Measurements from ENCODE around the gene NPPA. TPM values are rescaled to one million over a fixed set of nuclear protein-coding genes. Genes with fewer than 3 reads are reported as not detected.

The NPPA gene
- total RNA-seq, 1 experiment from 2014 or later = not detected

DNA sequence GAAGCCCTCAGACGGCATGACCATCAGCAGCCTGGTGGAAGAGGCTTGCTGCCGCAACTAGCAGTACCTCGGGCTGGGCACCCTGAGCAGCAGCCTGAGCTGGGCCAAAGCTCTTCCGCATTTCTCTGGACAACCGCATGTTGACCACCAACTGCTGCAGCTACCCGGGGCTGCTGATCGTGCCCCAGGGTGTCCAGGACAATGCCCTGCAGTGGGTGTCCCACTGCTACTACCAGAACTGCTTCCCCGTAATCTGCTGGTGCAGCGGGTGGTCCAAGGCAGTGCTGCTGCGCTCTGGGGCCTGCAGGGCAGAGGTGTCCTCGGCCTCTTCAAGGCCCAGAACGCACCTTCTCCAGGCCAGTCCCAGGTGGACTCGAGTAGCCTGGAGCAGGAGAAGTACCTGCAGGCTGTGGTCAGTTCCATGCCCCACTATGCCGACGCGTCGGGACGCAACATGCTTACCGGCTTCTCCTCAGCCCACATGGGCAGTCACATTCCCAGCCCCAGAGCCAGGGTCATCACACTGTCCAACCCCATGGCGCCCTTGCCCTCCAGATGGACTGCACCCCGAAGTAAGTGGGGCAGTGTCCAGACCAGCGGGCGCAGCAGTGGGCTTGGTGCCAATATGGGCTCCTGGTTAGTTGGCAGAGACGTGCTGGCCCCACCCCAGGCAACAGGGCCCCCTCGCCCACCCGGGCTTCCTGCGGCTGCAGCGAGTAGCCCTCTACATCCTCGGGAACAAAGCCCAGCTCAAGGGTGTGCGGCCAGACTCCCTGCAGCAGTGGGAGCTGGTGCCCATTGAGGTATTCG, 30.7 kb upstream of the NPPA start:
- Histone ChIP-seq H4K20me1 (ENCODE audit: insufficient read depth) (no peaks in the 10 kb centered on the region), H3K79me2 (ENCODE audit: low read depth) (no peaks in the 10 kb centered on the region), H3K27me3 (ENCODE audit: insufficient read depth, low read depth) (peaks cover 18% of the 10 kb centered on the region; the same call in 1 of the 2 replicates), H3K4me2 (no peak overlapping the region), H2AFZ (no peak overlapping the region), H3K27ac (no peak overlapping the region), H3K4me3 (no peak overlapping the region), H3F3A (ENCODE audit: insufficient read depth, low read depth) (no peaks in the 10 kb centered on the region), H3K4me1 (replicated peaks; ENCODE audit: insufficient read depth) (no peaks in the 10 kb centered on the region), H3K36me3 (ENCODE audit: low read depth) (no peaks in the 10 kb centered on the region), H3K9me3 (ENCODE audit: insufficient read depth, low read depth) (no peaks in the 10 kb centered on the region), H3K9me2 (ENCODE audit: insufficient read depth) (no peaks in the 10 kb centered on the region)
- POLR2A ChIA-PET (ENCODE audit: unreplicated experiment) = no interaction called here
- intact Hi-C loops (cut with micrococcal nuclease; ENCODE audit: unreplicated experiment) = no loop called here
- CTCF ChIA-PET = no interaction called here
- TF ChIP-seq, protein P1, sequence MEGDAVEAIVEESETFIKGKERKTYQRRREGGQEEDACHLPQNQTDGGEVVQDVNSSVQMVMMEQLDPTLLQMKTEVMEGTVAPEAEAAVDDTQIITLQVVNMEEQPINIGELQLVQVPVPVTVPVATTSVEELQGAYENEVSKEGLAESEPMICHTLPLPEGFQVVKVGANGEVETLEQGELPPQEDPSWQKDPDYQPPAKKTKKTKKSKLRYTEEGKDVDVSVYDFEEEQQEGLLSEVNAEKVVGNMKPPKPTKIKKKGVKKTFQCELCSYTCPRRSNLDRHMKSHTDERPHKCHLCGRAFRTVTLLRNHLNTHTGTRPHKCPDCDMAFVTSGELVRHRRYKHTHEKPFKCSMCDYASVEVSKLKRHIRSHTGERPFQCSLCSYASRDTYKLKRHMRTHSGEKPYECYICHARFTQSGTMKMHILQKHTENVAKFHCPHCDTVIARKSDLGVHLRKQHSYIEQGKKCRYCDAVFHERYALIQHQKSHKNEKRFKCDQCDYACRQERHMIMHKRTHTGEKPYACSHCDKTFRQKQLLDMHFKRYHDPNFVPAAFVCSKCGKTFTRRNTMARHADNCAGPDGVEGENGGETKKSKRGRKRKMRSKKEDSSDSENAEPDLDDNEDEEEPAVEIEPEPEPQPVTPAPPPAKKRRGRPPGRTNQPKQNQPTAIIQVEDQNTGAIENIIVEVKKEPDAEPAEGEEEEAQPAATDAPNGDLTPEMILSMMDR (conservative IDR thresholded peaks at IDR 0.05) = no peak
- TF ChIP-seq EZH2 (IDR thresholded peaks at IDR 0.05; ENCODE audit: low read depth) = no peak
- BruUV-seq (replicated peaks) = no TSS peak
- DNase-seq = no peak

DNA sequence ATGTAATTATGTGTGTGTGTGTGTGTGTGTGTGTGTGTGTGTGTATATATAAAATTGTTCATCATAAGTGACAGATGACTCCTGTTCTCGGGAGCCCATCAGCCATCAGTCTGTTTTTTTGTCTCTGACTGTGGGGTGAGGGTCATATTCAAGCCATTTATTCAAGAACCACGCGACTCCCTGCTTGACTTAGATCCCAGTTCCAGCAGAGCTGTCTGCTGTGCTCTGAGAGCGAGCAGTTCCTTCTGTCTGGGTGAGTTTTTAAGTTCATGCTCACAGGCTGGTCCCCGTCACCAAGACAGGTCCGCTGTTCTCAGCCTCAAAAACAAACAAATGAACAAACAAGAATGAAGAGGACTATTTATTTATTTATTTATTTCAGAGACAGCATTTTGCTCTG, 29.5 kb upstream of the NPPA start:
- ChIA-PET POLR2A (ENCODE audit: unreplicated experiment) (no interaction called here), CTCF (no interaction called here)
- no peaks in the 10 kb centered on the region for H3K79me2 ChIP-seq (ENCODE audit: low read depth)
- H3K9me2 ChIP-seq (ENCODE audit: insufficient read depth) = no peaks in the 10 kb centered on the region
- DNase-seq = no peak
- H3K9me3 ChIP-seq (ENCODE audit: insufficient read depth, low read depth) = no peaks in the 10 kb centered on the region
- no TSS peak for BruUV-seq (replicated peaks)
- no peaks in the 10 kb centered on the region for H3F3A ChIP-seq (ENCODE audit: insufficient read depth, low read depth)
- no peaks in the 10 kb centered on the region for H4K20me1 ChIP-seq (ENCODE audit: insufficient read depth)
- H3K4me3 ChIP-seq = no peak overlapping the region
- no peaks in the 10 kb centered on the region for H3K36me3 ChIP-seq (ENCODE audit: low read depth)
- intact Hi-C loops (cut with micrococcal nuclease; ENCODE audit: unreplicated experiment) = no loop called here
- no peak overlapping the region for H3K4me2 ChIP-seq
- no peak for TF ChIP-seq EZH2 (IDR thresholded peaks at IDR 0.05; ENCODE audit: low read depth)
- TF ChIP-seq, protein P1 (conservative IDR thresholded peaks at IDR 0.05) = no peak
- H3K27me3 ChIP-seq (ENCODE audit: insufficient read depth, low read depth) = peaks cover 27% of the 10 kb centered on the region; the same call in 1 of the 2 replicates
- H2AFZ ChIP-seq = no peak overlapping the region
- no peaks in the 10 kb centered on the region for H3K4me1 ChIP-seq (replicated peaks; ENCODE audit: insufficient read depth)
- no peak overlapping the region for H3K27ac ChIP-seq

DNA sequence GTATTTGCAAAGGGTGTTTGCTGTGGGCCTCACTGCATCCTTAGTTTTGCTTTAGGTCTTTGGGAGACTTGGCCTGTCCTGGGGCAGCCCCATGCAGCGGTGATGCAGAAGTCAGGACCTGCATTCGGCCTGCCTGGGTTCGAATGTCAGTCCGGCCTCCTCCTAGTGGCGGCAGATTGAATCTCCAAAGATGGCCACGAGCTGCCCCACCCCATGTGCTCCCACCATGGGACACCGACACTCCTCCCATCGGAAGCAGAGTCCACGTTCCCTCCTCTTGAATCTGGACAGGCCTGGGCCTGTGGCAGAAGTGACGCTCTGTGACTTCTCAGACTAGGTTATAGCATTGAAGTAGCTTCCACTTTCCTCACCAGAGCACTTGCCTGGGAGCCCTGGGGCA, 27.5 kb upstream of the NPPA start:
- no TSS peak for BruUV-seq (replicated peaks)
- POLR2A ChIA-PET (ENCODE audit: unreplicated experiment) = no interaction called here

More for the DNA sequence above, 27.5 kb upstream of the NPPA start:
- Histone ChIP-seq H3K27me3 (ENCODE audit: insufficient read depth, low read depth) (peaks cover 41% of the 10 kb centered on the region; the same call in 1 of the 2 replicates), H3K79me2 (ENCODE audit: low read depth) (no peaks in the 10 kb centered on the region), H4K20me1 (ENCODE audit: insufficient read depth) (no peaks in the 10 kb centered on the region), H3K36me3 (ENCODE audit: low read depth) (no peaks in the 10 kb centered on the region), H3K9me2 (ENCODE audit: insufficient read depth) (no peaks in the 10 kb centered on the region), H2AFZ (no peak overlapping the region), H3K27ac (no peak overlapping the region), H3K9me3 (ENCODE audit: insufficient read depth, low read depth) (no peaks in the 10 kb centered on the region), H3K4me2 (no peak overlapping the region), H3K4me3 (no peak overlapping the region), H3K4me1 (replicated peaks; ENCODE audit: insufficient read depth) (no peaks in the 10 kb centered on the region), H3F3A (ENCODE audit: insufficient read depth, low read depth) (no peaks in the 10 kb centered on the region)
- TF ChIP-seq, protein P1 (conservative IDR thresholded peaks at IDR 0.05) = no peak
- no peak for TF ChIP-seq EZH2 (IDR thresholded peaks at IDR 0.05; ENCODE audit: low read depth)
- DNase-seq = no peak
- CTCF ChIA-PET = no interaction called here
- intact Hi-C loops (cut with micrococcal nuclease; ENCODE audit: unreplicated experiment) = no loop called here
